ENCODE results near the gene HIC2.
"Not testable (repeated sequence)": the region's sequence is repeated elsewhere in the genome, so short reads cannot be mapped to it uniquely, and the experiment has no call there.

Gene HIC2

DNA sequence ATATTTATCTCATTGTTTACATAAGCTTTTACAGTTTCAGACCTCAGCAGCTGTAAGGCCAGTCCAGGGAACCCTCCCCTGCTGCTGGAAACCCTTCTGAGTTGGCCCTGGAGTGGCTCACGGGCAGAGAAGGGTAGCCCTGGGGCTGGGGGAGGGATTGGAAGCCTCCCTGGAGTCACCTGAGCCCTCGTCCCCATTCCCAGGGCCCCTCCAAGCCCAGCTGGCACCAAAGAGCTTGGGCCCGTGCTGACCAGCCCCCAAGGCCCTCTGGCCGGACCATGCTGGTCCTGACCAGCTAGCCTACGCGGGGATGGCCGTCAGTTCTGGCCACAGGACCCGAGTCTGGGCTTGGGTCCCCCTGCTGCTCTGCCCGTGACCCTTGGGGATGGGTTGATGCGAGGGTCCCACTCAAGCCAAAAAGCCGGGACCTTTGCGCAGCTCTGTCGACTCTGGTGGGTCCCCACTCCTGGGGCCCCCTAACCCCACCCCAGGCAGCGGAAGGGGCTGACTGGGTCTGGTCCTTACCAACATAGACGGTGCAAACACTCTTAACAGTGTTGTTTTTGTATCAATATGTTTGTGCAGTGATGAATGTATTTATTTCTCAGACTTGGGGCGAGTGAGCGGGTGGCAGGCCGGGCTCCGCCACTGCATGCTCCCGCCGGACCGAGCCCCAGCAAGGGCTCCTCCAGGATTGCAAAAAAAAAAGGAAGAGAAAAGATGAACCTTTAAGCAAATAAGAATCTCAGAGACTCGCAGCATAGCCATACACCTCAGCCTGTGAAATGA, 32.6 kb downstream of the HIC2 start:
- DNase-seq (ENCODE audit: extremely low read depth in 1 of 2, low read depth in 1 of 2), result no peak

DNA sequence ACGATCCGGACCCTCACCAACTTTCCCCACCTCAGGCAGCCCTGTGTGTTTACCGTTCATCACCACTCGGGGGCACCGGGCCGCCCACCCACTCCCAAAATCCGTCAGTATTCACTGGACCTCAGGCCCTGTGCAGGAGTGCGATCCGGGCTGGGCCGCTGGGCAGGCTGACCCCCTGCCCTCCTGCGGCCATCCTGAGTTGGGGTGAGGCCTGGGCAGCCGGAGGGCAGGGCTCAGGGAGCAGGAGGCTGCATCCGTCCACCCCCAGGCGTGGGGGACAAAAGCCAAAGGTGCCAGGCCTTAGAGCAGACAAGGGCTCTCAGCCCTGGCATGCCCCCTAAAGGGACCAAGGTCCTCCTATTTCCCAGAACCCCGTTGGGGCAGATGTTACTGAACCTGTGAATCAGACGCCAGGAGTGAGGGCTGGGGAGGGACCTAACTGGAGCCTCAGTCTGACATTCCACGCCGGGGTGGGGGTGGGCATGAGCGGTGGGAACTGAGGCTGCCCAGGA, 33.2 kb downstream of the HIC2 start:
- no peak for DNase-seq (ENCODE audit: extremely low read depth in 1 of 2, low read depth in 1 of 2)

GRCh38 chr22:21450858-21451353, 33.7 kb downstream of the HIC2 start:
- DNase-seq (ENCODE audit: extremely low read depth in 1 of 2, low read depth in 1 of 2), result no peak

DNA sequence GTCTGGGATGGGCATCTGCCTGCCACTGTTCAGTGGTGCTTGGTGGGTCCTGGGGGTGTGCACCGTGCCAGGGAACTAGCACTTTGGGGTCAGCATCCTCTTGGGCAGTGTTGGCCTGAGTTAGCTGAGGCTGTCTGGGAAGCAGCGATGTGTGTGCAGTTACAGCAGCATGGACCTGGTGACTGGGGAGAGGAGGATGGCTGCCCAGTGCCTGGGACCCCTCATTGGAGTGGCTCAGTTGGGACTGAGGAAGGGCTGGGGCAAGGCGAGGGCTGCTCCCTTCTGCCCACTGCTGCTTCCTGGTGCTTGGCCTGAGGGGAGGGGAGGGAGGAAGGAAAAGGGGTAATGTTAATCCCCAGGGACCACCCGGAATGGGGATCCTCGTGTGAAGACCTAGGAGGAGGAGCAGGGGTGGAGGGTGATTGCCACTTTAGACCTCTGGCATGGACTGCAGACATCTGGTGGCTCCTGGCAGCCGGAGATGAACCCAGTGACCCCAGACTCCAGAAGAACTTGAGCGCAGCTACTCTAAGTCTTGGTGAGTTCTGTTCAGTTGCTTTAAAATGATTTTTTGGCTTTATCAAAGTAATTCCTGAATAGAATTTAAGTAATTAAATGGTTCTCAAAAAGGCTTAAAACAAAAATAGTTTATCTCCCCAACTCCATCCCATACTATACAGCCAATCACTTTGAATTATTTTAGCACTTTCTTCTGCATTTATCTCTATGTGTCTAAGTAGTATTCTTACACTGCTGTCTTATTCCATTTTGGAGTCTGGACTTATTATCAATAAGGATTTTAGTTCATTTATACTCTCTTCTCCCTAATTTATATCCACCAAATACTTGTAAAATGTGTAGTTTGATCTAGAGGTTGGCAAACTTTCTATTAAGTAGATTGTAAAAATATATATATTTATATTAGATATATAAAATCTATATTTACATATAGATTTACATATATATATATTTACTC, 34.7 kb downstream of the HIC2 start:
- DNase-seq (ENCODE audit: extremely low read depth in 1 of 2, low read depth in 1 of 2), result no peak

DNA sequence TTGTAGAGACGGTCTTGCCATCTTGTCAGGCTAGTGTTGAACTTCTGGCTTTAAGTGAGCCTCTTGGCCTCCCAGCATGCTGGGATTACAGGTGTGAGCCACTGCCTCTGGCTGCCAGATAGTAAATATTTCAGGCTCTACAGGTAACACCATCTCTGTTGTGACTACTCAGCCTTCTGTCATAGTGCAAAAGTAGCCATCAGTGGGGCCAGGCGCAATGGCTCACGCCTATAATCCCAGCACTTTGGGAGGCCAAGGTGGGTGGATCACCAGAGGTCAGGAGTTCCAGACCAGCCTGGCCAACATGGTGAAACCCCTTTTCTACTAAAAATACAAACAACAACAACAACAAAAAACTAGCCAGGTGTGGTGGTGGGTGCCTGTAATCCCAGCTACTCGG, 35.5 kb downstream of the HIC2 start:
- DNase-seq (ENCODE audit: extremely low read depth in 1 of 2, low read depth in 1 of 2), result not testable (repeated sequence)

- DNase-seq (ENCODE audit: extremely low read depth in 1 of 2, low read depth in 1 of 2), result not testable (repeated sequence)
Measured at GRCh38 chr22:21454998-21455333, 37.8 kb downstream of the HIC2 start.

DNA sequence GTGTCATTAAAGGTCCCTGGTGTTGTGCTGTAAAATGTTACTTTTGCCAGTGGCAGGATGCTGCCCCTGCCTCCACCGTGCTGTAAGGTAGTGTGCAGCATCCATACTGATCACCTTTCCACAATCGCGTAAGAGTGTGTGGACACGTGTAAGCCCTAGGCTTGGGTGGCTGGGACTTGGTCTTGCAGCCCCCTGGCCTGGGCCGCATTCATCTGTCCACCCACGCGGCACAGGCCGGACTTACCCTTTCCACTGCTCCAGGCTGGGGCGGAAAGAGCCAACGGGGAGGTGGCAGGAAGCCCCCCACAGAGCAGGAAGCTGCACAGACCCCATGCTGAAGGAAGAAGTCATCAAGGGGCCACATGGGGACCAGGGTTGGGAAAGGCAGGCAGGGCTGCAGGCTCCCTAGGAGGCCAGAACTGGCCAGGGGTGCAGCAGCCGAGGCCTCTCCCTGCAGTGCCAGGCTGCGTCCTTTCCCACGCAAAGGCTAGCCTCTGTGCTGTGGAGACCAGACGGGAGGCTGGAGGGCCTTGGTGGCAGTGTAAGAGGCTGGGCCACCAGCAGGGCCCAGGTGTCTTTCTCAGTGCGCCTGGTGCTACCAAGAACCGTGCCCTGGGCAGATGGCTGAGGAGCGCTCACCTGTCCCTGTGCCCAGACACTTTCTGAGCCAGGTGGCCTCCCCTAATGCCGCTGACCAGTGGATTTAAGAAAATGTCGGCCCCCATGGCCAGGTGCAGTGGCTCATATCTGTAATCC, 38.3 kb downstream of the HIC2 start:
- no peak for DNase-seq (ENCODE audit: extremely low read depth in 1 of 2, low read depth in 1 of 2)

DNA sequence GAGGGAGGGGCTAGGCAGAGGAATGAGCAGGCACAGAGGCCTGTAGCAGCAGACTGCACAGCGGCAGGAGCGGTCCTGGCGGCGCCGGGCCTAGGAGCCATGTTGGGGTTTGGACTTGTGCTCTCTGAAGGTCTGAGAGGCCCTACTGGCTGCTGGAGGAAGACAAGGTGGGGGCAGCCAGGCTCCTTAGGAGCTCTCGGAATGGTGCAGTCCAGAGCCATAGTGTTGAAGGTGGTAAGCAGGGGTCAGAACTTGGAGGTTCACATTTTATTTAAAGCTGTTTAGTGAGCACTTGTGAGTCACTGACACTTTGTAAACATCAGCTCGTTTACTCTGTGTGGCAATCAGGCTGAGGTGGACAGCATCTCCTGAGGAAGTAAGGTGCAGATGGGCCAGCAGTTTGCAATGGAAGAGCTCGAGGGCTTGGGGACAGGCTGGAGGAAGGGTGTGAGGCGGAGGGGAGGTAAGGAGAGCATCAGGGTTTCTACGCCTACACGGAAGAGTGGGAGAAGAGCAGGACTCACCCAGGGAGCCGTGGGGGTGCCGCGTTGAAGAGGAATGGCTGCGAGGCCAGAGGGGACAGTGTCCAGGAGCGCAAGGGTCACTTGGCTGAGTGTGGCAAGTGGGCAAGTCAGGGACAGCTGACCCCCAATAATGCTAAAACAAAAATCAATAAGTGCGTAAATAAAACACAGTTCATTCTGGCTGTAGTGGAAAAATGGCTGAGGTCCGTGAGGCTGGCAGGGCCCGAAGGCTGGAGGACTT, 40.0 kb downstream of the HIC2 start:
- no peak for DNase-seq (ENCODE audit: extremely low read depth in 1 of 2, low read depth in 1 of 2)

DNA sequence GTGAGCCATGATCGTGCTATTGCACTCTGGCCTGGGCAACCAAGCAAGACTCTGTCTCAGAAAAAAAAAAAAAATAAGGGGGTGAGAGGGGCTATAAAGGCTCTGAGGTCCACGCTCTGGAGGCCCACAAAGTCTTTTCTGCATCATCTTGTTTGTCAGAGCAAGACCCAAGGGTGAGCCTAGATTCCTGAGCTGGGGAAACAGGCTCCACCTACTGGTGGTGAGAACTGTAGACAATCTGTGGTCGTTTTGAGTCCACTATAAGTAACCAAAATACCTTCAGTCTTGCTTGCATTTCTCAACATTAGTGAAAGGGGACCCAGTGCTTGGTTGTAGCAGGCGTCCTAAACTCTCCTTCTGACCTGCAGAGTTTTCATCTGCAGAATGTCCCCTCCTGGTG, 45.5 kb downstream of the HIC2 start:
- DNase-seq (ENCODE audit: extremely low read depth in 1 of 2, low read depth in 1 of 2), result not testable (repeated sequence)

GRCh38 chr22:21467337-21468193, 50.4 kb downstream of the HIC2 start, which contains the start of gene TMEM191C:
TMEM191C (plus strand) TSS chr22:21467387; CDS start chr22:21467460, 73 bp downstream.
- DNase-seq (ENCODE audit: extremely low read depth in 1 of 2, low read depth in 1 of 2), result not testable (repeated sequence)

DNA sequence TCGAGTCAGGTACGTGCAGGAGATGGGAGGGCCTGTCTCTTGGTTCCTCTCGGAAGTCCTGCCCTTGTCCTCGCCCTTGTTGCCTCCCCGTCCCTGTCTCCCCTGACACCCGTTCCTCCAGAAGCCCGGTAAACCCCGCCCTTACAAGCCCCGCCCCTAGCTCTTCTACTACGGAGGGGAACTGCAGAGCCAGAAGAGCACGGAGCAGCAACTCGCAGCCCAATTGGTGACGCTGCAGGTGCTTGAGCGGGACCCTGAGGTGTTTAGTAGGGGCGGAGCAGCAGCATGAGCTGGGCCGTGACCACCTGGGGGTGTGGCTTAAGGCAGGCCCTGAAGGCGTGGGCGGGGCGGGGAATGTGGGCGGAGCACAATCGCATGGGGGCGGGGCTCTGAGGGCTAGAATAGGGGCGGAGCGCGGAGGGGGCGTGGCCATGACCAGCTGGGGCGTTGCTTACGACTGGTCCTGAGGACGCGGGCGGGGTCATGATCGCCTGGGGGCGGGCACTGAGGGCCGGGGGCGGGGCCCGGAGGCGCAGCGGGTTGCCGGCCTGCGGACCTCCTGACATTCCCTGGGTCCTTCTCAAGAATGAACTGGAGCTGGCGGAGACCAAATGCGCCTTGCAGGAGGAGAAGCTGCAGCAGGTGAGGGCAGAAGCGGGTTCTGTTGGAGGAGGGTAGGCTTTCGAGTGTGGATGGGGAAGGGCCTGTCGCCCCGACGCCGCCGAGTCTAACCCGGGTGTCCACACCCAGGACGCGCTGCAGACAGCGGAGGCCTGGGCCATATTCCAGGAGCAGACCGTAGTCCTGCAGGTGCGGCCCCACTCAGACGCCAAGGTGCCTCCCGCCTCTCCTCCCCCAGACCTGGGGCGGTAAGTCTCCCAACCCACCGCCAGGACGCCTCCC, 51.3 kb downstream of the HIC2 start:
- DNase-seq (ENCODE audit: extremely low read depth in 1 of 2, low read depth in 1 of 2), result peak; percentile 56 to 93

DNA sequence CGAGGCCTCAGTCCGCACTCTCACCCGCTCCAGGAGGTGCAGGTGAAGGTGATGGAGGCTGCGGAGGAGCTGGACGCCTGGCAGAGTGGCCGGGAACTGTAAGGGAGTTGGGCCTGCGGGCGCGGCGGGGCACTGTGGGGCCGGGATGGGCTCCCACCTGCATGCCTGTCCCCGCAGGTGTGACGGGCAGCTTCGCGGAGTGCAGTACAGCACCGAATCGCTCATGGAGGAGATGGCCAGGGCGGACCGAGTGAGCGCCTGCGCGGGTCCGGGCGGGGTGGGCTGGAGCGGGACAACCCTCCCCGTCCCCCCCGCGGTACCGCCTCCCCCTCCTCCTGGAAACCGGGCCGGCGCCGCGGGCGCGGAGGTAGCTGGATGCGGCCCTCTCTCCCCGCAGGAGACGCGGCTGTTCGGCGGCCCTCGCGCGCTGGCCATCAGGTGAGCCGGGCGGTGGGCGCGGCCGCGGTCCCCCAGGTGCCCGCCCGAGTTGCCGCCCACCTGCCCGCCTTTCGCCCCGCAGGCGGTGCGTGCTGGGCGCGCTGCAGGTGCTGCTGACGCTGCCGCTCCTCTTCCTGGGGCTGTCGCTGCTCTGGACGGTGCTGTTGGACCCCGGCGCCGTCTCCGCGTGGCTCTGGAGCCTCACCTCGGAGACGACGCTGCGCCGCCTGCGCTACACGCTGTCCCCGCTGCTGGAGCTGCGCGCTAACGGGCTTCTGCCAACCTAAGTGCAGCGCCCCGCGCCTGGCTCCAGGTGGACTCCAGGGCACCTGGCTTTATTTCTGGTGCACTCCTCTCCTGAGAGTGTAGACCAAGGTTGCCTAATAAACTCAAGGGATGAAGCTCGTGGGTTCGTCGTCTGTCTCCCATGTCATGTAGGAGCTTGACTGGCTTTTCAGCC, 52.2 kb downstream of the HIC2 start:
- DNase-seq (ENCODE audit: extremely low read depth in 1 of 2, low read depth in 1 of 2), result not testable (repeated sequence)

- not testable (repeated sequence) for DNase-seq (ENCODE audit: extremely low read depth in 1 of 2, low read depth in 1 of 2)
Measured at GRCh38 chr22:21472984-21473383, 55.8 kb downstream of the HIC2 start.

DNA sequence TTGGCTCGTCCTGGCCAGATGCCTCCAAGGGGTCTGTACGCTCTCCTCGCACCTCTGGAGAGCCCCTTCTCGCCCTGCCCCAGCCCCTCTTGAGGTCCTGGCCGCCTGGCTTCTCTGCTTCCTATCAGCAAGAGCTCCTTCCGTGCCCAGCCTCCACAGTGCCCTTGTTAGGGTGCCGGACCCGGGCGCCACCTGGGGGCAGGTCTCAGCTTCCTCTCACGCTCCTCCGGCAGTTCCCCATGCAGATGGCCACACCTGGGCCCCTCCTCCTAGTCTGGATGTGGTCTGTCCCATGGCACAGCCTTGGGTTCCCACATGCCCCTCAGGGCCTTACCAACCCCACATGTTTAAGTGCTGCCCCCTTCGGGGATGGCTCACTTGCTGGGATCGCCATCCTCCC, 56.5 kb downstream of the HIC2 start:
- DNase-seq (ENCODE audit: extremely low read depth in 1 of 2, low read depth in 1 of 2), result not testable (repeated sequence)

DNA sequence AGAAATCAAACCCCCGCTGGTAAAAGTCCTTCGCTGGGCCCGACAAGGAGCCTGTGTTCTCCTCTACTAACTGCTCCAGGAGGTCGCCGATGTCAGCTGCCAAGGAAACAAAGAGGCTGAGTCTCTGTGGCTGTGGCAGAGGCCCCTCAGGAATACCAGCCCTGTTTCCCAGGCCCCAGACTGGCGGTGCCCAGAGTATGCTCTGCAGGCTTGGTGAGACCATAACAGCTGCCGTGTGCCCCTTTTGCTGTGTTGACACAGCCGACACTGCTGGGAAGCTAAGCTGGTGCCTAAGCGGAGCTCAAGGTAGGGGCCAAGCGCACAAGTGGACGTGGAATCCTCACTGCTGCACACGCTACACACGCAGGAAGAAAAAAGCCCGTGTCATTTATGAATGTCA, 66.9 kb downstream of the HIC2 start:
- not testable (repeated sequence) for DNase-seq (ENCODE audit: extremely low read depth in 1 of 2, low read depth in 1 of 2)

- DNase-seq (ENCODE audit: extremely low read depth in 1 of 2, low read depth in 1 of 2), result not testable (repeated sequence)
Measured at GRCh38 chr22:21487723-21488122, 70.6 kb downstream of the HIC2 start.

GRCh38 chr22:21489149-21489680, 72.0 kb downstream of the HIC2 start:
- DNase-seq (ENCODE audit: extremely low read depth in 1 of 2, low read depth in 1 of 2), result not testable (repeated sequence)
